IPS-NIHi7 (cell line): Measurements from ENCODE around the gene OR11L1.
A peak's percentile ranks its signal among the peaks of the same experiment; 100 is the strongest.

Experiments used
- DNase-seq: peaks from one replicate; pipeline ENCODE4 v3.0.0; 2012; ENCODE audit warnings: mixed read lengths; ENCODE audit errors: extremely low spot score

The OR11L1 gene, protein sequence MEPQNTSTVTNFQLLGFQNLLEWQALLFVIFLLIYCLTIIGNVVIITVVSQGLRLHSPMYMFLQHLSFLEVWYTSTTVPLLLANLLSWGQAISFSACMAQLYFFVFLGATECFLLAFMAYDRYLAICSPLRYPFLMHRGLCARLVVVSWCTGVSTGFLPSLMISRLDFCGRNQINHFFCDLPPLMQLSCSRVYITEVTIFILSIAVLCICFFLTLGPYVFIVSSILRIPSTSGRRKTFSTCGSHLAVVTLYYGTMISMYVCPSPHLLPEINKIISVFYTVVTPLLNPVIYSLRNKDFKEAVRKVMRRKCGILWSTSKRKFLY

DNA sequence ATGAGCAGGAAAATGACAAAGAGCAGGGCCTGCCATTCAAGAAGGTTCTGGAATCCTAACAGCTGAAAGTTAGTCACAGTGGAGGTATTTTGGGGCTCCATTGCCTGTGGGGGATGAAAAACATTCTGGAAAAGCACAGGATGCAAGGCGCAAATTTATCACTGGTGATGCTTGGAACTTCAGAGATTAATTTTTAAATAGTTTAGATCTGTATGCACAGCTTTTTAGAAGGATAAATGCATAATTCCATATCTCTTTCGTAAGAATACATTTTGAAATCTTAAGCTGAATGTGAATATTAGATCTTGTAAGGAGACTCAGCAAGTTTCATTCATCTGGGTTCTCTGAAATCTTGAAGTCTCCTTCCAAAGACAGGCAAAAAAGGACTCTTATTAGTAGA, at the start of gene OR11L1:
OR11L1 (minus strand) TSS at position 101 of the 400 bp plus-strand sequence; CDS start at position 101, 0 bp downstream.
- no peak for DNase-seq

DNA sequence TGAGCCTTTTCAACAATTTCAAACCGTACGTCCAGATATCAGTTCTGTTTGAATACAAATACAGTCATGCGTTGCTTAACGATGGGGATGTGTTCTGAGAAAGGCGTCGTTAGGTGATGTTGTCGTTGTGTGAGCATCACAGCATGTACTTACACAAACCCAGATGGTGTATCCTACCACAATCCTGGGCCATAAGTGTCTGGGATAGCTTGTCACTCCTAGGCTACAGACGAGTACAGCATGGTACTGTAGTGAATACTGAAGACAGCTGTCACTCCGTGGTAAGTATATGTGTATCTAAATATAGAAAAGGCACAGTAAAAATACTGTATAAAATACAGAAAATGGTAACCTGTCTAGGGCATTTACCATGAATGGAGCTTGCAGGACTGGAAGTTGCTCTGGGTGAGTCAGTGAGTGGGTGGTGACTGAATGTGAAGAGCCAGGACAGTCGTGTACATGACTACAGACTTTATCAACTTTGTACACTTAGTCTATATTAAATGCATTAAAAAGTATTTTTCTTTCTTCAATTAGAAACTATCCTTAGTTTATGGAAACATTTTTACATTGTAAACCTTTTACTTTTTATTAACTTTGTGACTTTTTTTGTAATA, 43.2 kb upstream of the OR11L1 start:
- DNase-seq: no peak

DNA sequence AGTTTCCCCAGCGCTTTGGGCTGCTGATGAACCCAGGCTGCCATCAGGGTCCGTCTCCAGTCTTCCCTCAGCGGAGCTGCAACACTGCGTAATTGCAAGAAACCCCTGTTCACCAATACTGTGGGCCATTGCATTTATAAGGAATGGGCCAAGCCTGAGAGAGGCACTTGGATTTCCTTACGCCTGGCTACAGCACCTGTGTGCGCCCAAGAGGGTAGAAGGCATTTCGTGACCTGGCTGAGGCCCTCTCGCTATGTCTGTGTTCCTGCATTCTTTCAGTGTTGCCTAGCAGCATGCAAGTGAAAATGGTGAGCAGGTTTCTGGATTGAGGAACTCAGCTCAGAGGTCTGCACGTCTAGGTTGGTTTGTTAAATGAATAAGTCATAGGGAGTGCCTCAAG, 41.6 kb upstream of the OR11L1 start:
- DNase-seq: no peak

DNA sequence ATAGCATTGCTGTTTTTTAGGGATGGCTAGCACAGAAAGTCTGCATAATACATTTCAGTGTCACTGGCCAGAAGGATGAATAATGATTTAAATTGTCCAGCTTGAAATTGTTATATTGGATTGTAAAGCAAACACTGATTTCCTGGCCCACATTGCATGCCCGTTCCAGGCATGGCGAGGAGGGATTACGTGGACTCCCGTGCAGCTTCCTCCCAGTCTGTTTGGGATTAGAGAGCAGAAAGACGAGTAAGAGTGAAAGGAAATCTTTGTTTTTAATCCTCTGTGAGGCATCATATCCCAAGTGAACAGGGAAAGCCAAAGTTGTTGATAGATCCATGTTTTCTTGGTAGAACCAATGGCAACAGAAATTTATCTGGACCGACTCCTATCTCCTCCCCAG, 23.7 kb upstream of the OR11L1 start:
- DNase-seq: no peak

DNA sequence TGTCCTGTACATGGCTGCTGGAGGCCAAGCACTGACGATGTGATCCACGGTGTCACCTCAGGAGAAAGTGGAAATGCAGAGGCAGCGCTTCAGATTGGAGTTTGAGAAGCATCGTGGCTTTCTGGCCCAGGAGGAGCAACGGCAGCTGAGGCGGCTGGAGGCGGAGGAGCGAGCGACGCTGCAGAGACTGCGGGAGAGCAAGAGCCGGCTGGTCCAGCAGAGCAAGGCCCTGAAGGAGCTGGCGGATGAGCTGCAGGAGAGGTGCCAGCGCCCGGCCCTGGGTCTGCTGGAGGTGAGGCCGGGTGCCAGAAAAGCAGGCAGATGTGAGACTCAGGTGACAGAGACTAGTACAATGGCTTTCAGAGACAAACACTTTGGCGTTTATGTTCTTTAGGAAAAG, 22.9 kb upstream of the OR11L1 start:
- no peak for DNase-seq

DNA sequence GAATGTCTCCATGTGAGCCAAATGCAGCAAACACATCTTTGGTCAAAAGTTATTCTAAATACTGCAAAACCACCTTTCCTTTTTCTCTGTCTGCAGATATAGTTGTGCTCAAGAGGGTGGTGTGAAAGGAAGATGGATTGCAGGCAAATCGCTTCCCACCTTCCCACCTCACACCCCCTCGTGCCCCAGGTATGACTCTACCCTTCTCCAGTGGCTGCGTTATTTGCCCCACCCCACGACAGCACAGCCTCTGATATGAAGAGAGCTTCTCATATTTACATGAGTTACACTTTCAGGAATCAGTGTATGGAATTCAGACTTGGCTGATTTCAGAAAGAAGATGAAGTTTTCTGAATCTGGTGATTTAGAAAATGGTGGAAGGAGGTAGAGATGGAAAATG, 21.1 kb upstream of the OR11L1 start:
- DNase-seq: no peak

DNA sequence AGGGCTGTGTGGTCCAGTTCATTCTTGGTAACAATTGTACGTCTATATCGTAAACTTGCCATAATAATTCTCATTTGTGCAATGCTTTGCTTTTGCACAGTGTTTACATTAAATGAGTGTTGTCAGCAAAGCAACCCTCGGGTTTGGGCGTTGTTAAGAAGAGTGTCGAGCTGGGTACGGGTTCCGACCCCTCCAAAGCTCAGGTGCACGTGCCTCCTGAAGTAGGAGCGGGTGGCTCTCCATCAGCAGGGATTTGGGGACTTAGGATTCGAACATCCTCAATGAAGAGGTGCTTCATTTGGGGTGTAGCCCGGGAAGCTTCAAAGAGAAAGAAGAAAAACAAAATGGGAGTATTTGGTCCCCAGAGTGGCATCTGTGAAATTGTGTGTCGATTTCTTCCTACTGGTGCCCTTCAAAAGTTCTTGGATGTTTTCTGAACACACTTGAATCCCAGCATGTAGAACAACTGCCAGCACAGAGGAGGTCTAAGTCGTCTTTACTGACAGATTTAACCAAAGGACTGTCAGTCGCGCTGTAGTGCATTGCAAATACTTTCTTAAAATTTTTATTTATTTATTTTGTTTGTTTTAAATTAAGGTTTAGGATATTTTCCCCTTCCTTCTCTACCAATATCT, 16.4 kb upstream of the OR11L1 start:
- DNase-seq: no peak

DNA sequence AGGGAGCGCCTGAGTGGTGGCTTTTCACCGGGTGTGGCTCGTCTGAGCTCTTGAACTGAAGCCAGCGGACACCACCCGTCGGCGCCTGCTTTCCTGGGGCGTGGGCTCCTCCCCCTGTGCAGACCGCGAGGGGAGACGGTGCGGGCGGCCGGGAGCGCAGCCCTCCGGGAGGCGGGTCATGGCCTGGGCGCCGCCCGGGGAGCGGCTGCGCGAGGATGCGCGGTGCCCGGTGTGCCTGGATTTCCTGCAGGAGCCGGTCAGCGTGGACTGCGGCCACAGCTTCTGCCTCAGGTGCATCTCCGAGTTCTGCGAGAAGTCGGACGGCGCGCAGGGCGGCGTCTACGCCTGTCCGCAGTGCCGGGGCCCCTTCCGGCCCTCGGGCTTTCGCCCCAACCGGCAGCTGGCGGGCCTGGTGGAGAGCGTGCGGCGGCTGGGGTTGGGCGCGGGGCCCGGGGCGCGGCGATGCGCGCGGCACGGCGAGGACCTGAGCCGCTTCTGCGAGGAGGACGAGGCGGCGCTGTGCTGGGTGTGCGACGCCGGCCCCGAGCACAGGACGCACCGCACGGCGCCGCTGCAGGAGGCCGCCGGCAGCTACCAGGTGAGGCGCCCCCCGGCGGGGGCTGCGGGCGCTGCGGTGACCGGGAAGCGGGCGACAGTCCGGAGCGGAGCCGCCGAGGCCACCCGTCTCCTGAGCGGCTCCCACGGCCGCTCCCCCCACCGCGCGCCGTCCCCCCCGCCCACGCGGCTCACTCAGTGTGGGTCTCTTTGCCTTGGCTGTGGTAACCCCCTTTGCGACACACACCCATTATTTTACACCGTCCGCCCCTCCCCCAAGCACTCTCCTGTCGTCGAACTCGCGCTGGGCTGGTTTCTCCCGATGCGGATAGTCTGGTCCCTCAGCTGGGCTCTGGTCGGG, 15.6 kb upstream of the OR11L1 start, which contains the start of gene TRIM58:
TRIM58 (plus strand) TSS at position 119 of the 916 bp plus-strand sequence; CDS start at position 179, 60 bp downstream.
- peak; percentile 22 for DNase-seq

DNA sequence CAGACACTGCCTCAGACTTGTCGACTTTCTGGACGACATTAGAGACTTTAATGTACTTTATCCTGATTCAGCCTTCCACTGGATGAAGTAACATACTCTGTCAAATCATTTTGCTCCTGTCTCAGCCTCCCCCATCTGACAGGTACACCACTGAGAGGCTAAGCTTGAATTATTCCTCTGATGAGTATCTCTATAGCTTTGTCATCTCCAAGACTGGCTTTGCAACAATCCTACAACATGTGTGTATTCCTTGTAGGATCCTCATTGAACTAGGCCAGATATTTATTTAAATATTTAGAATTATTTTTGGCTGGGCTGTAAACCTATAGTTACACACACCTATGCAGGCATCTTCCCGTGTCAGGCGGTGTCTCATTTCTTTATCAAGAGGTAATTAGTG, 14.2 kb upstream of the OR11L1 start:
- no peak for DNase-seq

DNA sequence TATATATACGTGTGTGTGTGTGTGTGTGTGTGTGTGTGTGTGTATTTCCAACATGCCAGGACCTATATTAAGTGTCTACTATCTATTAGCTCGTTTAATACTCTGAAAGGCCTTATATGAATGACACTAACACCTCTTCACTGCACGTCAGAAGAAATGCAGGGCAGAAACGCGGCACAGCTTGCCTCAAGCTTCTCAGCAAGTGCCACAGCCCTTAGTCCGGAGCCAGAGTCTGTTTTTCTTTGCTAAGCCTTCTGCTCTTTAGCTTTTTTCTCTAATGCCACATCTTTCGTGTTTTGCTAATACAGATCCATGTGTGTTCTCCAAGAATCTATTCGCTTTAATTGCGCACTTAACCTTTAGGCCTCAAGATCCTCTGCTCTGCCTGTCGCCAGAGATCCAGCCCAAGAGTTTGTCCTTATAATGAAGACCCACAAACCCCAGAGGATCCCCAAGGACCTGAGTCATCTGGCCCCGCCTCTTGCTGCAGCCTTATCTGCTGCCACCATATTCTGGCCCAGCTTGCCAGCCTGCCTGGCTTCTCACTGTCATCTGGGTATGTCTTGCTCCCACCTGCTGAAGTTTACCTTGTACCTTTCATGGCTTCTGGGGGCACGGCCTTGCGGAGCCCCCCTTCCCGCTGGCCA, 13.3 kb upstream of the OR11L1 start:
- no peak for DNase-seq

DNA sequence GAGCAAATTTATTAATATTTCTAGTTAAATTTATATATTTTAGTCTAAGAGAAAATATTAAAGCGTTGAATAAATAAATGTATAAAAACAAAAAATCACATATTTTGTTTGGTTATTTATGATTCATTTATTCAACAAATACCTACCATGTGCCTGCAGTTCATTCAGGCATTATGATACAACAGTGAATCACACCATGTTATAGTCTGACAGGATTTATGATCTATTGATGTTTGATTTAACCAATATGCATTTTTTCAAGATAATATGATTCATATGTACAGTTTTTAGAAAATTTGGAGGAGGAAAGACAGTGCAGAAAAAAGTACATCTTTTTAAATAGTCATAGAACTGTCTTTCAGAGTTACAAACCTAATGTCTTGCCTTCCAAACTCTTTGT, 7.9 kb upstream of the OR11L1 start:
- no peak for DNase-seq

DNA sequence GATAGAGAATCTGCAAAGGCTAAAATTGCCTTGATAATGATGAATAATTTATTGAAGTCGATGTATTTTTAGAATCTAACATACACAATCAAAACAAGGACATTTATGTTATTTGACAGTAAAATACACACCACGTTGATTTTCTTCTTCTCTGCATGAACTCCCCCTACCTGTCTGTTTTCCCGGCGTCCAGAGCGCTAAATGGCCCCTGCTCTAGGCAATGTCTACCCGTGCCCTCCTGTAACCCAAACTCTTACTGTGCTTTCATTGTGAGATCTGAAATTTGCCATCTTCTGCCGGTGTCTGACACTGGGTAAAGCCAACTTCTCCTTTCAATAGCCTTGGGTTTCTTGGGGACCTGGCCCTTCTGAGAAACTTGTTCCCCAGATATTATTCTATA, 6.7 kb upstream of the OR11L1 start:
- DNase-seq: no peak

DNA sequence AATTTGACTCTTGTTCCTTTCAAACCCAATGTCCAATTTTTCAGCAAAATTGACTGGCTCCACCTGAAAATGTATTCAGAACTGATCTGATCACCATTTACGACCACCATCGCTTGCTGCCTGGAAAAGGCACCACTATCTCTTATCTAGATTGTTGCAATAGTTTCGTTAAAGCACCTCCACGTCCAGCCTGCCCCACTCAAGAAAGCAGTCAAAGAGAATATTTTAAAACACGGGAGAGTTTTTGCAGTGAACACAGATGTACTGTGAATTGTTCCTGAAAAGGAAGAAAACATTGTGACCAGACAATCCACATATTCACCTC, 4.0 kb upstream of the OR11L1 start:
- DNase-seq: no peak

DNA sequence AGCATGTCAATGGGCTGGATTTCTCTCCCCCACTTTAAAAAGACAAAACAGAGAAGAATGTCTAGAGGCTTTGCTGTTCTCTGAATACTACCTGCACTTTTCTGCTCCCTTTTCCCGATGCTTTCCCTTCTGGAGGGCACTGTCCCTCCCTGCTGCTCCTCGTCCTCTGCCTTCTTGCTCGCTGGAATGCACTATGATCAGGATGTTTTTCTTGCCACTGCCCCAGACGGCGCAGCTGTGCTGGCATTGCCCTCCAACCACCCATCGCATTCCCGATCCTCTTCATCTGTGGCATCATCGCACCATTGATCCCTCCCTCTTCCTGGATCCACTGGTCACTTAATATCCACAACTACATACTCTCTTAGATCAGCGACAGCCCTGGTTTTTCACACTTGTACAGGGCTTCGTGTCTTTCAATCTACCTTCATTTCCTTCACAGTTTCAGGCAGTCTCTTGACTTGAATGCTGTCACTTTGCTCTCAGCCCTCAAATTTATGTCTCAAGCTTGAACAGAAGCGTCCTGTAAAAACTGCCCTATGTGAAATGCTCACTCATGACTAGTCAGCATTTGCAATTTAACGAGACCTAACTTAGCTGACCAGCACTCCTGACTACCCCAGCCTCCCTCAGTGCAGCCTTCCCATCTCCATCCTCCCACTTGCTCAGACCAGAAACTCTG, 3.5 kb upstream of the OR11L1 start:
- DNase-seq: no peak

DNA sequence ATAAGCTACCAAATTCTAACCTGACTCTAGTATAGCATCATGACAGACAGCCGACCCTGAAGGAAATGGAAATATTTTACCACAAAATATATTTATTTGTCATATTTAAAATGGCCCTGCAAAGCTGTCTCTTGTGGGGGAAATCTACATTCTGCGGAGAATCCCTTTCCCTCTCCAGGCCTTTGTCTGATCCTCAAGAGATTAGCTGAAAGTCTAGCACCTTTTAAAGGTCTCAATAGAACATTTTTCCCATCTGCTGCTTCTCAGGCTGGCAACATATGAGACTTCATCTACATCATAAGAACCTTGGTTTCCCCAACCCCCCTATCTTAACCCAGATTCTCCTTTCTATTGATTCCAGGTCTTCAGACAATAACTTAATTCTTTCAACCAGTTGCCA, 1.7 kb upstream of the OR11L1 start:
- no peak for DNase-seq

DNA sequence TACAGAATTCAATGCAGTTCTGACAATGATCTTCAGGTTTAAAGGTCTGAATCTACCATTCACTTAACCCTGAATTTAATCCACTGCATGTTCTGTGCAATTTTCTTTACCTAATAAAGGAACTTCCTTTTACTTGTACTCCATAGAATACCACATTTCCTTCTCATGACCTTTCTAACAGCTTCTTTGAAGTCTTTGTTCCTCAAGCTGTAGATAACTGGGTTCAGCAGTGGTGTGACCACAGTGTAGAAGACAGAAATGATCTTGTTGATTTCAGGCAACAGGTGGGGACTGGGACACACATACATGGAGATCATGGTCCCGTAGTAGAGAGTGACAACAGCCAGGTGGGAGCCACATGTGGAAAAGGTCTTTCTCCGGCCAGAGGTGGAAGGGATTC, 878 bp downstream of the OR11L1 start:
- DNase-seq: no peak

DNA sequence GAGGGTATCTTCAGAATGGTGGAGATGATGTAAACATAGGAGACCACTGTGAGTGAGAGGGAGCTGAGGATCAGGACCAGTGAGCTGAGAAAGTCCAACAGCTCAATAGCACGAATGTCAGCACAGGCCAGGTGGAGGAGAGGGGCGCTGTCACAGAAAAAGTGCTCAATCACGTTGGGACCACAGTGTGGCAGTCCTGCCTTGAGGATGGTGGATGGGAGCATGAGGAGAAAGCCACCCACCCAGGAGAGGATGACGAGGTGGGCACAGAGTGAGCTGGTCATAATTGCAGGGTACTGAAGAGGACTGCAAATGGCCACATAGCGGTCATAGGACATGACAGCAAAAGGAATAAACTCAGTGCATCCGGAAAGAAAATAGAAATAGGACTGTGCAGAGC, 8.1 kb downstream of the OR11L1 start:
- no peak for DNase-seq

DNA sequence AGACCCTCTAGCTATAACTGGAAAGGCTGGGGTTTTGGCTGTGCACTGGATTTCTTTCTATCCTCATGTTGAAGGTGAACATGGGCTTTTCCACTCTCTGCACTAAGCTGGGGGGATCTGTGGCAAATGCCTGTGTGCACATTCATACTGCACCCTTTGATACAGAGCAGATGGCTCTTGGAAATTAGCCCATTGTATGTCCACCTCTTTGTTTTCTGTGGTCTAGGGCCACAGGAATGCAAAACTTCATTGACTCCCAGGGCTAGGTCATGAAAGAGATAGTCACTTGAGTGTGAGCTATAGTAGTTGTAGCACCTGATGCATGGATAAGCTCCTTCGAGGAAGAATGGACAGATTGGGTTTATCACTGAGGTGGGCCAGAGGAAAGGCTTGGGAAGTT, 12.0 kb downstream of the OR11L1 start:
- no peak for DNase-seq

DNA sequence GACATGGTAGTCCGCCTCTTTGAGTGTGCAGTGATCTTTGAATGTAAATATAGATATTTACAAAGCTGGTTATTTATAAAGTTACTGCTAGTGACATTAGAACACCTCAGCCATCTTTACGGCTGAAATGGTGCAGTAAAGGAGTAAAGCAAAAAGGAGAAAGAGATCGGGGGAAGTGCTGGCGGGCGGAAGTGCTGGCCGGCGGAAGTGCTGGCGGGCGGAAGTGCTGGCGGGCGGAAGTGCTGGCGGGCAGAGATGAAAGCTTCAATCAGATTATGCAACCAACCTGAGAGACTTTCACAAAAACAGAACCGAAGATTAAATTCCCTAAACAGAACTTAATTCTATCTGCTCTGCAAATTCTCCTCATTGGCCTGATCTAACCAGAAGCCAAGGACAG, 16.3 kb downstream of the OR11L1 start:
- DNase-seq: no peak

DNA sequence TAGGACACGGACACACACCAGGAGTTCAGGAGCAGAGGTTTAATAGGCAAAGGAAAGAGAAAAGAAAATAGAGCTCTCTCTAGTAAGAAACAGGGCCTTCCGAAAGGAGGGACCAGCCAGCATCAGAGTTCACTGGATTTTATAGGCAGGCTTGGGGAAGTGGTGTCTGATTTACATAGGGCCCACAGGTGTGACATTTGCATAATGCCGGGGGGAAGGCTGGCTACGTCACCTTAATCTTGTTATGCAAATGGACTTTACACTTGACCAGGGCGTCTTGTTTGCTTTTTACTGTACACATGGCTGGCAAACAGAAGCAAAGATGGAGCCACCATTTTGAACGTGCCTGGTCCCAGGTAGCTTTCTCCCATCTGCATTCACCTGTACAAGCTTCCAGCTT, 17.7 kb downstream of the OR11L1 start, which contains the start of gene OR14A16:
OR14A16 (minus strand) TSS at position 97 of the 400 bp plus-strand sequence. CDS start 8,390 bp downstream, outside the sequence.
- no peak for DNase-seq

DNA sequence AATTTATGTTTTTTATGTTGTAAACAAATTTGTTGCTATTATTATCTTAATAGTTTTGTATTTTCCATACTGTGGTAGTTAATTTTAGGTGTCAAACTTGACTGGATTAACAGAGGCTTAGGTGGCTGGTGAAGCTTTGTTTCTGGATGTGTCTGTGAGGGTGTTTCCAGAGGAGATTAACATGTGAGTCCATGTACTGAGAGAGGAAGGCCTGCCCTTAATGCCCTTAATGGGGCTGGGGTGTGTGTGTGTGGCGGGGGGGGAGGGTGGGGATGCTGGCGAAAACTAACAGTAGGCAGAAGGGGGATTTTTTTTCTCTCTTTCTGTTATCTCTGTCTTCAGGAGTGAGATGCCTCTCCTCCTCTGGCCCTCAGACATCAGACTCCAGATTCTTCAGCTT, 19.6 kb downstream of the OR11L1 start:
- no peak for DNase-seq
